ENCODE data around the gene SGPP1.

GRCh38 chr14:63760014-63760413, 32.1 kb upstream of the SGPP1 start:
- TF ChIP-seq CTCF (IDR thresholded peaks at IDR 0.05) (no peak), POLR2A (IDR thresholded peaks at IDR 0.05) (no peak)
